ENCODE data around the gene CFAP73. TPM values are rescaled to one million over a fixed set of nuclear protein-coding genes. Genes with fewer than 3 reads are reported as not detected.
"Not testable (repeated sequence)": the region's sequence is repeated elsewhere in the genome, so short reads cannot be mapped to it uniquely, and the experiment has no call there.

The CFAP73 gene
- total RNA-seq, 1 donor from 2014 or later: not detected

DNA sequence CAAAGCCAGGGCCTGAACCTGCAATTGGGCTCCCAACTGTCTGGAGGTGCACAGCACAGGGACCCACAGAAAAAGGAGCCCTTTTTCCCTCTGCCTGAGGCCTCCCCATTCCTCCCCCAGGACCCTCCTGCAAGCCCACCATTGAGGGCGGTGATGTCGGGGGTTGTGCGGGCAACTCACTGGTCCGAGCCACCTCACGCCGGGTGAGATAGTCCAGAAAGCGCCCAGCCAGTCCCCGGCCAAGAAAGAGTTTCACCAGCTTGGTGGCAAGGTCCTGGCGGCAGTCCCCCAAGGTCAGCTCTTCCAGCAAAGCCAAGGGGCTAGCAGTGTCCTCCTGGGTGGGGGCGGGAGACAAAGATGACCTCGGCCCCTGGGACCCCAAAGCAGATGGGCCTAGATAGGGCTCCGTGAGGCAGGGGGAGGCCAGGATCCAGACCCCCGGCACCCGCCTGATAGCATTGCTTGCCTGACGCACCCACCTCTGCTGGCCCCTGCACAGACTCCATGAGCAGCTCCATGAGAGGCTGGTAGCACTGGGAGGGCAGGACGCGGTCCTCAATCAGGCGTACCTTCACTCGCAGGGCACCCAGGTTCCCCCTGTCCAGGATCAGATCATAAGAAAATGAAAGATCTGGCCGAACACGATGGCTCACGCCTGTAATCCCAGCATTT lies 33.9 kb upstream of the CFAP73 start:
- Mint-ChIP-seq H3K27me3 (ENCODE audit: low read depth) (peaks cover 21% of the 10 kb centered on the region), H3K9me3 (ENCODE audit: low read depth) (no peaks in the 10 kb centered on the region), H3K4me3 (ENCODE audit: unreplicated experiment) (no peak overlapping the region), H3K4me1 (ENCODE audit: low read depth) (no peaks in the 10 kb centered on the region), H3K27ac (ENCODE audit: unreplicated experiment) (no peak overlapping the region), H3K36me3 (ENCODE audit: low read depth) (no peaks in the 10 kb centered on the region)
- DNase-seq (ENCODE audit: low spot score): no peak
- TF ChIP-seq, protein P1, sequence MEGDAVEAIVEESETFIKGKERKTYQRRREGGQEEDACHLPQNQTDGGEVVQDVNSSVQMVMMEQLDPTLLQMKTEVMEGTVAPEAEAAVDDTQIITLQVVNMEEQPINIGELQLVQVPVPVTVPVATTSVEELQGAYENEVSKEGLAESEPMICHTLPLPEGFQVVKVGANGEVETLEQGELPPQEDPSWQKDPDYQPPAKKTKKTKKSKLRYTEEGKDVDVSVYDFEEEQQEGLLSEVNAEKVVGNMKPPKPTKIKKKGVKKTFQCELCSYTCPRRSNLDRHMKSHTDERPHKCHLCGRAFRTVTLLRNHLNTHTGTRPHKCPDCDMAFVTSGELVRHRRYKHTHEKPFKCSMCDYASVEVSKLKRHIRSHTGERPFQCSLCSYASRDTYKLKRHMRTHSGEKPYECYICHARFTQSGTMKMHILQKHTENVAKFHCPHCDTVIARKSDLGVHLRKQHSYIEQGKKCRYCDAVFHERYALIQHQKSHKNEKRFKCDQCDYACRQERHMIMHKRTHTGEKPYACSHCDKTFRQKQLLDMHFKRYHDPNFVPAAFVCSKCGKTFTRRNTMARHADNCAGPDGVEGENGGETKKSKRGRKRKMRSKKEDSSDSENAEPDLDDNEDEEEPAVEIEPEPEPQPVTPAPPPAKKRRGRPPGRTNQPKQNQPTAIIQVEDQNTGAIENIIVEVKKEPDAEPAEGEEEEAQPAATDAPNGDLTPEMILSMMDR (IDR thresholded peaks at IDR 0.05): no peak

DNA sequence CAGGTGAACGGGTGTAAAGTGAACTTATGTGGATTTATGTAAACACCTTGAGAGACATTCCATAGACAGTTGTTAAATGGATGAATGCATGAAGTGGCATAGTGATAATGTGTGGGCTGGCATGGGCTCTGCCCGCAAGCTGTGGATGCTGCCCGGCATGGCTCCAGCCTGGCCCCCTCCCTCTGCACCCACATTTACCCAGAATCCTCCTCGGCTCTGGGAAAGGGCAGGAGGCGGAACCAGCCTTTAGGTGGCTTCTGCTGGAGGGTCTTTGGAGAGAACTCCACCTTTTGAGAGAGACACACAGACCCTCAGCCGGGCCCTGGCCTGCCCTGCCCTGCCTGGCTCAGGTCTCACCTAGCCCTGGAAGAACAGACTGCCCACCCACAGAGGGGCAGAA lies 32.6 kb upstream of the CFAP73 start:
- TF ChIP-seq, protein P1 (IDR thresholded peaks at IDR 0.05): no peak
- Mint-ChIP-seq H3K9me3 (ENCODE audit: low read depth) (no peaks in the 10 kb centered on the region), H3K36me3 (ENCODE audit: low read depth) (no peaks in the 10 kb centered on the region), H3K4me3 (ENCODE audit: unreplicated experiment) (no peak overlapping the region), H3K4me1 (ENCODE audit: low read depth) (no peaks in the 10 kb centered on the region), H3K27me3 (ENCODE audit: low read depth) (peaks cover 21% of the 10 kb centered on the region), H3K27ac (ENCODE audit: unreplicated experiment) (no peak overlapping the region)
- no peak for DNase-seq (ENCODE audit: low spot score)

DNA sequence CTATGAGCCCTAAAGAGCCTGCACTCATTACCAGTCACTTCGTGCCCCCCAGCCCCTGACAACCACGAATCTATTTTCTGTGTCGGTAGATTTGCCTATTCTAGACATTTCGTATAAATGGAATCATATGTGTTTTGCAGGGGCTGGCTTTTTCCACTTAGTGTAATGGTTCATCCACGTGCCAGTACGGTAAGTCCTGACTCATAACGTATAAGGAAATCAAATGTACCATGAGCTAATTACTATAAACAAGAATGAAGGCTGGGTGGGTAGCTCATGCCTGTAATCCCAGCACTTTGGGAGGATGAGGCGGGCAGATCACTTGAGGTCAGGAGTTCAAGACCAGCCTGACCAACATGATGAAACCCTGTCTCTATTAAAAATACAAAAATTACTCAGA lies 31.8 kb upstream of the CFAP73 start:
- not testable (repeated sequence) for H3K4me1 Mint-ChIP-seq (ENCODE audit: low read depth); H3K27ac Mint-ChIP-seq (ENCODE audit: unreplicated experiment); DNase-seq (ENCODE audit: low spot score); H3K36me3 Mint-ChIP-seq (ENCODE audit: low read depth); H3K9me3 Mint-ChIP-seq (ENCODE audit: low read depth); H3K4me3 Mint-ChIP-seq (ENCODE audit: unreplicated experiment)
- peaks cover 21% of the 10 kb centered on the region for H3K27me3 Mint-ChIP-seq (ENCODE audit: low read depth)

DNA sequence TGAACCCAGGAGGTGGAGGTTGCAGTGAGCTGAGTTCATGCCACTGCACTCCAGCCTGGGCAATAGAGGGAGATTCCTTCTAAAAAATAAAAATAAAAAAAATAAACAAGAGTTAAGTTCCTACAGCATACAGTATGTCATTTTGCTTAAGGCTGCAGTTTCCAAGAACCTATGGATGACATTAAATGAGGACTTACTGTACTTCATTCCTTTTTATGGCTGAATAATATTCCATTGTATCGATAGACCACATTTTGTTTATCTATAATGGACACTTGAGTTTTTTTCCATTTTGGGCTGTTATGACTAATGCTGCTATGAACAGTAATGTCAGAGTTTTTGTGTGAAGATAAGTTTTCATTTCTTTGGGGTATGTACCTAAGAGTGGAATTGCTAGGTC lies 31.4 kb upstream of the CFAP73 start:
- Mint-ChIP-seq H3K36me3 (ENCODE audit: low read depth) (peaks cover 4% of the 10 kb centered on the region), H3K27ac (ENCODE audit: unreplicated experiment) (no peak overlapping the region), H3K4me3 (ENCODE audit: unreplicated experiment) (no peak overlapping the region), H3K27me3 (ENCODE audit: low read depth) (peaks cover 24% of the 10 kb centered on the region), H3K4me1 (ENCODE audit: low read depth) (no peaks in the 10 kb centered on the region), H3K9me3 (ENCODE audit: low read depth) (peaks cover 10% of the 10 kb centered on the region)
- no peak for DNase-seq (ENCODE audit: low spot score)
- TF ChIP-seq, protein P1 (IDR thresholded peaks at IDR 0.05): no peak

- no peaks in the 10 kb centered on the region for H3K4me1 Mint-ChIP-seq (ENCODE audit: low read depth)
- H3K9me3 Mint-ChIP-seq (ENCODE audit: low read depth): peaks cover 14% of the 10 kb centered on the region
- H3K4me3 Mint-ChIP-seq (ENCODE audit: unreplicated experiment): no peak overlapping the region
- no peak overlapping the region for H3K27ac Mint-ChIP-seq (ENCODE audit: unreplicated experiment)
- DNase-seq (ENCODE audit: low spot score): no peak
- peaks cover 8% of the 10 kb centered on the region for H3K36me3 Mint-ChIP-seq (ENCODE audit: low read depth)
- H3K27me3 Mint-ChIP-seq (ENCODE audit: low read depth): peaks cover 20% of the 10 kb centered on the region
- TF ChIP-seq, protein P1 (IDR thresholded peaks at IDR 0.05): no peak
Observed at GRCh38 chr12:113119980-113120669, 29.4 kb upstream of the CFAP73 start.

Measured in chondrocyte (in vitro differentiated cells).